ENCODE results near the gene HPDL. TPM values are rescaled to one million over a fixed set of nuclear protein-coding genes. Genes with fewer than 3 reads are reported as not detected.

The HPDL gene
- total and polyA plus RNA-seq, 9 donors = 0.12 to 2.0 (median 1.2) TPM; not detected in 1

DNA sequence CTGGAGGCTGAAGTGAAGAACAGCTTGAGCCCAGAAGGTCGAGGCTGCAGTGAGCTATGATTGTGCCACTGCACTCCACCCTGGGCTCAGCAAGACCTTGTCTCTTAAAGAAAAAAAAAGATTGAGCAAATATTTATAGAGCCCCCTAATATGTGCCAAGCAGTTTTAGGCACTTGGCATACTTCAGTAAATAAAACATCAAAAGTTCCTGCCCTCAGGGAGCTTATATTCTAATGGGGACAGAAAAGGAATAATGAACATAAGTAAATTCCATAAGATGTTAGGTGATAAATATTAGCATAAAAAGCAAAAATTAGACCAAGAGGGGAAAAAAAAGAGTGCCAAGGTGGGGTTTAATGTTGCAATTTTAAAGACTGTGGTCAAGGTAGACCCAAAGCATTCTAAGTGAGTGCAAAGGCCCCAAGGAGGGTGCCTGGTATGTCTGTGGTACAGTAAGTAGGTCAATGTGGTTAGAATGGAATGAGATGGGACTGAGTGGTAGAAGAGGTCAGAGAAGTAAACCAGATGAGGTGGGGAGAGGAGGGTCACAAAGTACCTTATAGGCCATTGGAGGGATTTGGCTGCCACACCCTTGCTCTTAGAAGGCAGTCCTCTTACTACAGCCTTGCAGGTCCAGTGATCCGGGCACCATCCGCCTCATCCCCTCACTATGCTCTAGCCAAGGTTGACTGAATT lies 11.1 kb downstream of the HPDL start:
- Histone ChIP-seq H3K27me3 (no peaks in the 10 kb centered on the region), H3K4me1 (ENCODE audit: insufficient read depth) (peaks cover 7% of the 10 kb centered on the region), H3K36me3 (no peaks in the 10 kb centered on the region), H3K27ac (no peak overlapping the region), H3K4me3 (no peak overlapping the region), H3K9me3 (no peaks in the 10 kb centered on the region)
- intact Hi-C loops (cut with DNase I) = no loop called here
- 84 to 91% (median 91%) methylated on average over 3 of the region's 3 CpGs for WGBS, 3 donors
- TF ChIP-seq POLR2A (IDR thresholded peaks at IDR 0.05) = no peak
- no peak for TF ChIP-seq EP300 (IDR thresholded peaks at IDR 0.05)
- no peak for TF ChIP-seq CTCF (IDR thresholded peaks at IDR 0.05)
- no peak for DNase-seq

DNA sequence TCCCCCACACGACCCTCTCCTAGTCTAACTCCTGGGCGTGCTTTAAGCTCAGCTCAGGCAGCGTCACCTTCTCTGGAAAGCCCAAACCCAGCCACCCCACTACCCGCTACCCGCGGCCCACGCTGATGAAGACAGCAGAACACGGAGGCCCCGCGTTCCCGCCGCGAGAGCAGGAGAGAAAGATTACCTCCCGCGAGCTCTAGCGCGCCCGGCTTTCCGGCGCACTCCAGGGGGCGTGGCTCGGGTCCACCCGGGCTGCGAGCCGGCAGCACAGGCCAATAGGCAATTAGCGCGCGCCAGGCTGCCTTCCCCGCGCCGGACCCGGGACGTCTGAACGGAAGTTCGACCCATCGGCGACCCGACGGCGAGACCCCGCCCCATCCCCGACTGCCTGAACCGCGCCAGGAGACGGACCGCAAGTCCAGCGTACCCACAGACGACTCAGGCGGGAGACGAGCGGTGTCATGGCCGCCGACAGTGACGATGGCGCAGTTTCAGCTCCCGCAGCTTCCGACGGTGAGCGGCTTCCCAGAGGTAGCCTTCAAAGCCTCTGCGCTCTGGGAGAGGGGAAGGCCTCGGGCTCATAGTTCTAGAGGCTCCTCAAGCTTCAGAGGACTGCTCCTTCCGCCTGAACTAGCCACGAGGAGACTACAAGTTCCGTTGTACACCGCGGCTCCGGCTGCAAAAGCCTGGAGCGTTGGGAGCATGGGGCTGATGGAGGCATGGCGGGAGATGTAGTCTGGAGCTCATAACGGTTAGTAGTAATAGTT lies 13.3 kb downstream of the HPDL start, which contains the start of the genes MUTYH and TOE1:
TSS of gene MUTYH (minus strand) at position 652 of the 770 bp plus-strand sequence. CDS start 5,935 bp downstream, outside the sequence.
TSS of gene TOE1 (plus strand) at position 382 of the 770 bp plus-strand sequence. CDS start at position 465, 83 bp downstream.
- intact Hi-C loops (cut with DNase I) = loop anchor here in 1 of 4 donors (10.0 kb wide), 1 partner anchor 245 kb away; the partner anchor contains the start of gene NASP
- peak in 1 of 3 donors; percentile 30 for TF ChIP-seq CTCF (IDR thresholded peaks at IDR 0.05)
- TF ChIP-seq POLR2A (IDR thresholded peaks at IDR 0.05) = peak; percentile 42
- TF ChIP-seq EP300 (IDR thresholded peaks at IDR 0.05) = no peak
- 0 to 1% (median 1%) methylated on average over 65 to 70 of the region's 70 CpGs for WGBS, 3 donors
- H3K4me1 ChIP-seq (ENCODE audit: insufficient read depth) = peaks cover 7% of the 10 kb centered on the region
- H3K27me3 ChIP-seq = no peaks in the 10 kb centered on the region
- H3K9me3 ChIP-seq = no peaks in the 10 kb centered on the region
- DNase-seq = peak; percentile 89 to 95 (median 90)
- H3K27ac ChIP-seq = peak within 1 kb of the TSS; percentile 77 to 89
- no peaks in the 10 kb centered on the region for H3K36me3 ChIP-seq
- peak within 1 kb of the TSS; percentile 55 for H3K4me3 ChIP-seq

GRCh38 chr1:45340816-45341466 lies 14.2 kb downstream of the HPDL start:
- Histone ChIP-seq H3K36me3 (no peaks in the 10 kb centered on the region), H3K27ac (peak overlapping the region; percentile 77 to 89), H3K9me3 (no peaks in the 10 kb centered on the region), H3K4me3 (peak overlapping the region; percentile 55), H3K4me1 (ENCODE audit: insufficient read depth) (peaks cover 7% of the 10 kb centered on the region), H3K27me3 (no peaks in the 10 kb centered on the region)
- intact Hi-C loops (cut with DNase I) = loop anchor here in 1 of 4 donors (10.0 kb wide), 1 partner anchor 244 kb away; the partner anchor contains the start of gene NASP
- 17 to 25% (median 23%) methylated on average over 6 of the region's 6 CpGs for WGBS, 3 donors
- TF ChIP-seq CTCF (IDR thresholded peaks at IDR 0.05) (no peak), EP300 (IDR thresholded peaks at IDR 0.05) (no peak), POLR2A (IDR thresholded peaks at IDR 0.05) (no peak)
- DNase-seq = no peak

DNA sequence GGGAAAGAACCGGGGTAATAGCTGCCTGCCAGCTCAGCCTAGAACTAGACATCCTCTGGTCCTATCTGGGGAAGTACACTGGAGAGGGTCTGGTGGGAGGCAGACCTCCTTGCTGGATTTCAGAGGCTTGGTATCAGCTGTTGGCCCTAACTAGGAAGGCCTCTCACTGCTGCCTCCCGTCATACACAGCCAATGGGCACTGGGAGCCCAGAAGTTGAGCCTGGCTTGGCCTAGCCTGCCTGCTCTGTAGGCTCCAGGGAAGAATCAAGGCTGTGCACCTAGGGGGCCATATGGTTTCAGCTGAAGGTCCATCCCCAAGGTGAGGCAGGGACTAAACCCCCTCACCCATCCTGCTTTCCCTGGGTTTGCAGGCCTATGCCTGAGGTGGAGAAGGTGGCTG lies 17.8 kb downstream of the HPDL start:
- WGBS, 3 donors = 94 to 100% (median 96%) methylated on average over 2 of the region's 2 CpGs
- no peak overlapping the region for H3K27ac ChIP-seq
- H3K9me3 ChIP-seq = no peaks in the 10 kb centered on the region
- no peaks in the 10 kb centered on the region for H3K36me3 ChIP-seq
- H3K4me1 ChIP-seq (ENCODE audit: insufficient read depth) = peaks cover 19% of the 10 kb centered on the region
- H3K27me3 ChIP-seq = no peaks in the 10 kb centered on the region
- no peak overlapping the region for H3K4me3 ChIP-seq
- intact Hi-C loops (cut with DNase I) = loop anchor here in 1 of 4 donors (10.0 kb wide), 1 partner anchor 240 kb away; the partner anchor contains the start of gene NASP
- DNase-seq = no peak
- TF ChIP-seq CTCF (IDR thresholded peaks at IDR 0.05) = no peak
- TF ChIP-seq EP300 (IDR thresholded peaks at IDR 0.05) = no peak
- no peak for TF ChIP-seq POLR2A (IDR thresholded peaks at IDR 0.05)

Measured in ovary (tissue), 9 donors.